Activated CD4-positive, alpha-beta T cell treated with anti-CD3 and anti-CD28 coated beads, Interleukin-2, Interleukin-4, amounts not matched to agents 100 ng/mL and 50 ng/mL, durations not matched to agents 16 hours and 8 hours (primary cell): Measurements from ENCODE around the gene CCDC88C.

Experiments
- DNase-seq: peaks from one replicate; pipeline ENCODE4 v3.0.0-alpha.2; 2020; ENCODE audit warnings: low spot score

Gene CCDC88C

DNA sequence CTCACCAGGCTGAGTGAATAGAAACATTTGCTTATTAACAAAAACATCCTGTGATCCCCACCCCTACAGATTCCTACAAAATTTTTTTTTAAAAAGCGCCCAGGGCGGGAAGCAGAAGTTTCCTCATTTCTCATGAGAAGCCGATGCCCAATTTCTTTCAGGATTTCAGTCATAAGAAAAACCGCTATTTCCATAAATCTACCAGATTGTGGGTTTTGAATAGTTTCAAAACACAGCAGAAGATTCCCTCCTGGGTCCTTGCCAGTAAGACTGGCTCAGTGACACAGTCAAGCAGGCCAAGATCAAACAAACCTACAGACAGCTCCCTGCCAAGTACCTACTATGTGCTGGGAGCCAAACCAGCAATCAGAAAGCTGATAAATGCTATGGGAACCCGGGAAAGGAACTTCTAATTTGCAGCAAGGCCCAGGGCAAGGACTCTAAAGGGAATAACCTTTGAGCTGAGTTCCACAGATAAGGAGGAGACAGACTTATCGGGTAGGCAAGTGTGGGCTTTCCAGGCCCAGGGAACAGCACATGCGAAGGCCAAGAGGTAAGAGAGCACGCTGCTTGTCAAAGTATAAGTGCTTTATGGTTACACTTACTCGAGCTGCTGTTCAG lies 68.7 kb downstream of the CCDC88C start:
- DNase-seq = peak; percentile 34

- DNase-seq = no peak
These were observed 70.8 kb downstream of the CCDC88C start for GRCh38 chr14:91346838-91347173.

DNA sequence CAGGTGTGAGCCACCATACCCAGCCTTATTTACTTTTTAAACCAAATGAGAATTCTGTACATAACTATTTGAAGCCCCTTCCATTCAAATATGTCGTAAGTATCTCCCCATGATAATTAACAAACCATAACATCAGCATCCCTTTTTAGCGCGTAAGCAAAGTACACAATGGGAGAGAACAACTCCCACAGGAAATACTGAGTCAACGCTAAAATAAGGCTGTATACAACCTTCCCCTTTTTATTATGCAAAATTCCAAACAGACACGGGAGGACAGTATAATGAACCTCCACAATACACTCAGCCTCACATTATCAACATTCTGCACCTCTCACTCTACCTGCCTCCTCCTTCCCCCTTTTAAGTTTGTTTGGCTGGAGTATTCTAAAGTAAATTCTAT lies 73.5 kb downstream of the CCDC88C start:
- no peak for DNase-seq

- DNase-seq = no peak
These were observed 74.6 kb downstream of the CCDC88C start for GRCh38 chr14:91343051-91343450.

DNA sequence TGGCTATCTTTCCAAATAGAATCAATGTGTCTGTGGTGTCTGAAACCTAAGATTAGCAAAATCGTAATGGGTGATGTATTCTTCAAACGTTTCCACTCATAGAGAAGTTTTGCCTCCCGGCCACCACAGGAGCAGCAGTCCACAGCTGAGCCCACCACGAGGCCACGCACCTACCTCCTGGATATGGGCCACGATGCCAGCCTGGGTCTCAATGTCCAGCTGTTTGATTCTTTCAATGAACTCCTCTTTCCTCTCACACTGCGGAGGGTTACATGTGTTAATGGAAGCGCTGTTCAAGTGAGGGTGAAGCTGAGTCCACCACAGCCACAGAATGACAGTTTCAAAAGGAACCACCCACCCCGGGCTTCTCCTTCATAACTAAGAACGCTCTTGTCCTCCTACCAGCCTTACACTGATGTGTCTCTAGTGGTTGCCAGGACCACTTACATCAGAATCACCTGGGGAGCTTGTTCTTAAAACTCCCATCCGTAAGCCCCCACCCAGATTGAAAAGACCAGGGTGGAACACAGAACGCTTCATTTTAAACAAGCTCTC lies 75.3 kb downstream of the CCDC88C start:
- no peak for DNase-seq

DNA sequence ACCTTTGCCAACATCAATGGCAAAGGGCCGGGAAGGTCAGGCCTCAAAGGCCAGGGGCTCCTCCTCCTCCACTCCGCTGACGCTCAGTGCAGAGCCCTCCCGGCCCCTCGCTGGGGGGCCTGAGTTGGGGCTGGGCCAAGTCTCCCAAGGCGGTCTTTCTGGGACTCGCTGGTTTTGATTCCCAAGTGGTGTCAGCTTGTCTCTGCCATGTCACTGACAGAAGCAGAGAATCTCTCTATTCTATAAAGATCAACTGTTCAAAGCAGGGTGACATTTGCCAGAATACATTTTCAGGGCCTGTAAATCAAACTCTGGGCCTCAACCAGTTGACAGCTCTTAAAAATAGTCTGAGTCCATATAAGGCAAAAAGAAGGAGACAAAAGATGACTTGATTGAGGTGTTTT lies 75.9 kb downstream of the CCDC88C start:
- no peak for DNase-seq

DNA sequence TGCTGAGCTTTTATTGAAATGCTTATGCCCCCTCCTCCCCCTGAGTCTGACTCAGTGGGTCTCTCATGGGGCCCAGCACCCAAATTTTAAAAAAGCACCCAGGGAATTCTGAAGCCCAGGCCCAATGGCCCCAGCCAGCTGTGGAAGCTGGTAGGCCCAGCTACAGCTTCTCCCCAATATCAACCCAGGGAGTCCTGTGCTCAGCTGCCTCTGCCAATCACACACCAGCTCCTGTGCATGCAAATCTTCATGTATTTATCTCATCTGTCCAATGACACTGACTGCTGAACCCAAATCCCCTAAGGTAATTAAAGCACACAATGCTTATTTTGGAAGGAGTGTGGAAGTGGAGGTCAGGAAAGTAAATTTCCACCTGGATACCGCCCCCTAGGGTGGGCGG lies 76.3 kb downstream of the CCDC88C start:
- DNase-seq = no peak

GRCh38 chr14:91339671-91340369 lies 77.8 kb downstream of the CCDC88C start:
- DNase-seq = no peak

- DNase-seq = no peak
These were observed 78.5 kb downstream of the CCDC88C start for GRCh38 chr14:91339076-91339475.

GRCh38 chr14:91338379-91338778 lies 79.2 kb downstream of the CCDC88C start:
- no peak for DNase-seq

GRCh38 chr14:91337699-91338335 lies 79.8 kb downstream of the CCDC88C start:
- no peak for DNase-seq

GRCh38 chr14:91336093-91336450 lies 81.5 kb downstream of the CCDC88C start:
- no peak for DNase-seq

DNA sequence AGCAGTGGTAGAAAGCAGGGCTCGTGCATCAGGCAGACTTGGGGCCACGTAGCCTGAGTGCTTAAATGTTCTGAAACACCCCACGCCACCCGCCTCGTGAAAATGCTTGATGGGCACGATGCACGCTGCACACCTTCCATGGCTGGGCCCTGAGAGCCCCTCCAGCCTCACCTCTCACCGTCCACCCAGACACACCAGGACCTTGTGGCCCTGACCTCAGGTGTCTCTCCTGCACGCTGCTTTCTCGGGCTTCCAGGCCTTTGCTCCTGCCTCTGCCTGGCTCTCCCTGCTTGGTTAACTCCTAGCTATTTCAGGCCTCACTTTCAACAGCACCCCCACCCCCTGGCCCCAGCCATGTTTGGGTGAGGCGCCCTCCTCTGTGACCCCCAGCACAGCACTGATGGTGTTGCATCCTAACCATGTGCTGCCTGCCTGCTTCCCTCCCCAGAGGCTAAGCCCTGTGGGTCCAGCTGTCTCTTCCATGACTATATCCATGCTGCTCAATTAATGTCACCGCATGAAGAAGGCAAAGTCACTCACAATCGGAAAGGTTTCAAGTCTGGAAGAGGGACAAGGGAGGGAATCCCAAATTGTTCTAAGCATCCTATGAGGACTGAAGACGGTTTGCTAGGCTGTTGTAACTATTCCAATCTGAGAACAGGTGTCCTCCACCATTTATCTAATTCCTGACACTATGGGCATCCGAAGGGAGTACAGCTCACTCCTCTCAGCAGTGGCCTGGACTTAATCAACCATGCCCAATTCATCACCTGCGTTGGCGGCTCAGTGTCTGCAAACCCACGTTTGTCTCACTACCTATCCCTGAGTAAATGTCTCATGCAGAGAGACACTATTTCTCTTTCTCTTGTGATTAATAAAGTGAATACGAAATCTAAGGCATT lies 82.2 kb downstream of the CCDC88C start:
- no peak for DNase-seq

GRCh38 chr14:91333650-91334039 lies 84.0 kb downstream of the CCDC88C start:
- DNase-seq = no peak

- DNase-seq = no peak
These were observed 84.5 kb downstream of the CCDC88C start for GRCh38 chr14:91332986-91333649.

GRCh38 chr14:91332171-91332985 lies 85.2 kb downstream of the CCDC88C start:
- no peak for DNase-seq

DNA sequence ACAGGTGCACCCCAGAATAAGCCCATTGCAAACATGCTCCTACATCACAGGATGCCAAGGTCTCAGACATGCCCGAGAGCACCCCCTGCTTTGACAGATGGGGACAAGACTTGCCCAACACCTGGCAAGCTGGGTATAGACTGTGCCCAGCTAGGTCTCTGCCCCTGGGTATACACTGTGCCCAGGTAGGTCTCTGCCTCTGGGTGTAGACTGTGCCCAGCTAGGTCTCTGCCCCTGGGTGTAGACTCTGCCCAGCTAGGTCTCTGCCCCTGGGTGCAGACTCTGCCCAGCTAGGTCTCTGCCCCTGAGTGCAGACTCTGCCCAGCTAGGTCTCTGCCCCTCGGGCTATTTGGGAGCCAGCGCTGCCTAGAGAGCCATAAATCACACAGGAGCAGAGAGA lies 85.9 kb downstream of the CCDC88C start:
- no peak for DNase-seq

- no peak for DNase-seq
These were observed 86.8 kb downstream of the CCDC88C start for GRCh38 chr14:91330856-91331255.

GRCh38 chr14:91330096-91330696 lies 87.4 kb downstream of the CCDC88C start:
- DNase-seq = no peak

DNA sequence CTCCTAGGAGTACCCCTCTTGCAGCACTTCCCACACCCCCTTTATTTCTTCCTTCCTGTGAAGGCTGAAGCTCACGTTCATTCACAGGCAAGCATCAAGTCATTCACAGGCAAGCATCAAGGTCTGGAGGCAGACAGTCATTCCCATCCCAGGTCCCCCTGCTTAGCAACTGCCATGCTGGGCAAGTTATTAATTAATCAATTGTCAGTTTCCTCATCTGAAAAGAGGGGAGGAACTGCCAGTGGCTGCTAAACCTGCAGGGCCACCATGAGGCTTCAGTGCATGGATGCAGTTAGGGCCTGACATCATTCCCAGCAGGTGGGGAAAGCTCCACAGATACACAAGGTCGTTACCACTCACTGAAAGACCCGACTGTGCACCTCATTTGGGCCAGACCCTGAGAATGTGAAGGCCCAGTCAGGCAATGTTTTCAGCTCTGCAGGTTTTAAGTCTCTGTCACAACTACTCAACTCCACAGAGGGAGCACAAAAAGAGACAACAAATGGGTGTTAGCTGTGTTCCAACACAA lies 88.1 kb downstream of the CCDC88C start:
- DNase-seq = no peak
